HEK293 (cell line): Measurements from ENCODE around the gene ANGPTL4.

Source experiments
- CTCF ChIP-seq: fragments of 450-650 bp; formaldehyde crosslinking; IDR thresholded peaks from 2 replicates; pipeline ENCODE4 v1.5.1; 2016; ENCODE audit warnings: missing biosample characterization, missing genetic modification characterization
- ELK4 ChIP-seq: IDR thresholded peaks from 2 replicates; pipeline ENCODE4 v1.6.1; 2011; ENCODE audit warnings: mild to moderate bottlenecking, low read depth, low read length, borderline replicate concordance
- KLF7 ChIP-seq: fragments of 450-650 bp; formaldehyde crosslinking; IDR thresholded peaks from 2 replicates; pipeline ENCODE4 v1.5.1; 2016; ENCODE audit warnings: missing biosample characterization, missing genetic modification characterization, borderline replicate concordance
- SALL2 ChIP-seq: fragments of 450-650 bp; formaldehyde crosslinking; IDR thresholded peaks from 2 replicates; pipeline ENCODE4 v1.5.0; 2017; ENCODE audit warnings: missing biosample characterization, mild to moderate bottlenecking, missing genetic modification characterization, borderline replicate concordance
- ZBTB11 ChIP-seq: fragments of 450-650 bp; formaldehyde crosslinking; conservative IDR thresholded peaks from 2 replicates; pipeline ENCODE4 v1.5.1; 2016; ENCODE audit warnings: low read depth, missing biosample characterization, missing genetic modification characterization
- ZFP69B ChIP-seq: fragments of 450-650 bp; formaldehyde crosslinking; IDR thresholded peaks from 2 replicates; pipeline ENCODE4 v1.5.1; 2016; ENCODE audit warnings: missing biosample characterization, missing genetic modification characterization
- ZNF155 ChIP-seq: fragments of 450-650 bp; formaldehyde crosslinking; IDR thresholded peaks from 2 replicates; pipeline ENCODE4 v1.5.1; 2016; ENCODE audit warnings: missing biosample characterization, missing genetic modification characterization
- ZNF2 ChIP-seq: fragments of 450-650 bp; formaldehyde crosslinking; IDR thresholded peaks from 2 replicates; pipeline ENCODE4 v1.5.1; 2016; ENCODE audit warnings: missing biosample characterization, missing genetic modification characterization
- ZNF555 ChIP-seq: fragments of 450-650 bp; formaldehyde crosslinking; conservative IDR thresholded peaks from 2 replicates; pipeline ENCODE4 v1.5.1; 2017; ENCODE audit warnings: missing biosample characterization, mild to moderate bottlenecking, missing genetic modification characterization, inconsistent platforms
- ZNF561 ChIP-seq: fragments of 450-650 bp; IDR thresholded peaks from 2 replicates; pipeline ENCODE4 v1.5.1; 2018; ENCODE audit warnings: missing biosample characterization, missing genetic modification characterization, borderline replicate concordance
- ZNF571 ChIP-seq: fragments of 450-650 bp; formaldehyde crosslinking; IDR thresholded peaks from 2 replicates; pipeline ENCODE4 v1.5.0; 2017; ENCODE audit warnings: missing biosample characterization, missing genetic modification characterization
- TF ChIP-seq, protein P1 (sequence below): sonication (generic); formaldehyde crosslinking; IDR thresholded peaks from 2 replicates; pipeline ENCODE4 v1.8.1; 2022; ENCODE audit warnings: mild to moderate bottlenecking, moderate library complexity, missing genetic modification reagents
- TF ChIP-seq, protein P2 (sequence below): fragments of 450-650 bp; formaldehyde crosslinking; IDR thresholded peaks from 2 replicates; pipeline ENCODE4 v1.5.1; 2016; ENCODE audit warnings: missing biosample characterization, missing genetic modification characterization

GRCh38 chr19:8336660-8337059 is 27.3 kb upstream of the ANGPTL4 start:
- no peak for TF ChIP-seq ZNF155 (tag by site-specific recombination)
- no peak for TF ChIP-seq ELK4
- TF ChIP-seq CTCF (tag by site-specific recombination) = no peak
- no peak for TF ChIP-seq ZFP69B (tag by site-specific recombination)
- TF ChIP-seq, protein P1, sequence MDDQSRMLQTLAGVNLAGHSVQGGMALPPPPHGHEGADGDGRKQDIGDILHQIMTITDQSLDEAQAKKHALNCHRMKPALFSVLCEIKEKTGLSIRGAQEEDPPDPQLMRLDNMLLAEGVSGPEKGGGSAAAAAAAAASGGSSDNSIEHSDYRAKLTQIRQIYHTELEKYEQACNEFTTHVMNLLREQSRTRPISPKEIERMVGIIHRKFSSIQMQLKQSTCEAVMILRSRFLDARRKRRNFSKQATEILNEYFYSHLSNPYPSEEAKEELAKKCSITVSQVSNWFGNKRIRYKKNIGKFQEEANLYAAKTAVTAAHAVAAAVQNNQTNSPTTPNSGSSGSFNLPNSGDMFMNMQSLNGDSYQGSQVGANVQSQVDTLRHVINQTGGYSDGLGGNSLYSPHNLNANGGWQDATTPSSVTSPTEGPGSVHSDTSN (CRISPR knock-in tag) = no peak
- no peak for TF ChIP-seq ZNF571 (tag by site-specific recombination)
- no peak for TF ChIP-seq SALL2
- TF ChIP-seq ZBTB11 (tag by site-specific recombination) = no peak
- no peak for TF ChIP-seq ZNF2 (tag by site-specific recombination)
- TF ChIP-seq, protein P2, sequence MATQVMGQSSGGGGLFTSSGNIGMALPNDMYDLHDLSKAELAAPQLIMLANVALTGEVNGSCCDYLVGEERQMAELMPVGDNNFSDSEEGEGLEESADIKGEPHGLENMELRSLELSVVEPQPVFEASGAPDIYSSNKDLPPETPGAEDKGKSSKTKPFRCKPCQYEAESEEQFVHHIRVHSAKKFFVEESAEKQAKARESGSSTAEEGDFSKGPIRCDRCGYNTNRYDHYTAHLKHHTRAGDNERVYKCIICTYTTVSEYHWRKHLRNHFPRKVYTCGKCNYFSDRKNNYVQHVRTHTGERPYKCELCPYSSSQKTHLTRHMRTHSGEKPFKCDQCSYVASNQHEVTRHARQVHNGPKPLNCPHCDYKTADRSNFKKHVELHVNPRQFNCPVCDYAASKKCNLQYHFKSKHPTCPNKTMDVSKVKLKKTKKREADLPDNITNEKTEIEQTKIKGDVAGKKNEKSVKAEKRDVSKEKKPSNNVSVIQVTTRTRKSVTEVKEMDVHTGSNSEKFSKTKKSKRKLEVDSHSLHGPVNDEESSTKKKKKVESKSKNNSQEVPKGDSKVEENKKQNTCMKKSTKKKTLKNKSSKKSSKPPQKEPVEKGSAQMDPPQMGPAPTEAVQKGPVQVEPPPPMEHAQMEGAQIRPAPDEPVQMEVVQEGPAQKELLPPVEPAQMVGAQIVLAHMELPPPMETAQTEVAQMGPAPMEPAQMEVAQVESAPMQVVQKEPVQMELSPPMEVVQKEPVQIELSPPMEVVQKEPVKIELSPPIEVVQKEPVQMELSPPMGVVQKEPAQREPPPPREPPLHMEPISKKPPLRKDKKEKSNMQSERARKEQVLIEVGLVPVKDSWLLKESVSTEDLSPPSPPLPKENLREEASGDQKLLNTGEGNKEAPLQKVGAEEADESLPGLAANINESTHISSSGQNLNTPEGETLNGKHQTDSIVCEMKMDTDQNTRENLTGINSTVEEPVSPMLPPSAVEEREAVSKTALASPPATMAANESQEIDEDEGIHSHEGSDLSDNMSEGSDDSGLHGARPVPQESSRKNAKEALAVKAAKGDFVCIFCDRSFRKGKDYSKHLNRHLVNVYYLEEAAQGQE = no peak
- no peak for TF ChIP-seq KLF7
- no peak for TF ChIP-seq ZNF555 (tag by site-specific recombination)
- no peak for TF ChIP-seq ZNF561
